Central memory CD8-positive, alpha-beta T cell (primary cell): ENCODE results near the gene C3orf22.
A peak's percentile ranks its signal among the peaks of the same experiment; 100 is the strongest.

Experiments
- ATAC-seq: fragments of 150-1000 bp; cut with Tn5 transposase; replicated peaks from 2 replicates; pipeline ENCODE4 v1.10.0; 2022; ENCODE audit warnings: mild to moderate bottlenecking, moderate FRiP score, moderate number of reproducible peaks; ENCODE audit not compliant: poor library complexity, severe bottlenecking; ENCODE audit errors: extremely low read depth
- DNase-seq, 2 donors: peaks; one replicate each; pipeline ENCODE4 v3.0.0; 2021; ENCODE audit warnings: low spot score in 2 of 2
- H3K27ac Mint-ChIP-seq: one replicate; pipeline ENCODE4 v1.8.0; 2022; ENCODE audit warnings: low read depth, mild to moderate bottlenecking, moderate library complexity, mixed read lengths
- H3K27me3 Mint-ChIP-seq: one replicate; pipeline ENCODE4 v1.8.0; 2022; ENCODE audit warnings: mixed read lengths
- H3K36me3 Mint-ChIP-seq: one replicate; pipeline ENCODE4 v1.8.0; 2022; ENCODE audit warnings: mild to moderate bottlenecking, moderate library complexity, mixed read lengths; ENCODE audit not compliant: insufficient read depth
- H3K4me1 Mint-ChIP-seq: one replicate; pipeline ENCODE4 v1.8.0; 2022; ENCODE audit warnings: mixed read lengths
- H3K4me3 Mint-ChIP-seq: one replicate; pipeline ENCODE4 v1.8.0; 2022; ENCODE audit warnings: mild to moderate bottlenecking, moderate library complexity, mixed read lengths
- H3K9me3 Mint-ChIP-seq: one replicate; pipeline ENCODE4 v1.8.0; 2022; ENCODE audit warnings: mixed read lengths

The C3orf22 gene

GRCh38 chr3:126573492-126574117, 14.9 kb upstream of the C3orf22 start:
- Mint-ChIP-seq H3K4me1 (no peaks in the 10 kb centered on the region), H3K9me3 (no peaks in the 10 kb centered on the region), H3K36me3 (no peaks in the 10 kb centered on the region), H3K4me3 (no peak overlapping the region), H3K27me3 (peaks cover 72% of the 10 kb centered on the region), H3K27ac (no peak overlapping the region)
- DNase-seq, result no peak
- no peak for ATAC-seq

- Mint-ChIP-seq H3K9me3 (no peaks in the 10 kb centered on the region), H3K4me3 (no peak overlapping the region), H3K4me1 (no peaks in the 10 kb centered on the region), H3K27ac (no peak overlapping the region), H3K27me3 (peaks cover 66% of the 10 kb centered on the region), H3K36me3 (no peaks in the 10 kb centered on the region)
- DNase-seq (no peak), ATAC-seq (no peak)
Measured at GRCh38 chr3:126571078-126571477, 12.3 kb upstream of the C3orf22 start.

GRCh38 chr3:126570103-126570541, 11.4 kb upstream of the C3orf22 start:
- no peaks in the 10 kb centered on the region for H3K9me3 Mint-ChIP-seq

GRCh38 chr3:126569390-126569975, 10.8 kb upstream of the C3orf22 start:
- peaks cover 62% of the 10 kb centered on the region for H3K27me3 Mint-ChIP-seq
- no peak overlapping the region for H3K27ac Mint-ChIP-seq
- no peaks in the 10 kb centered on the region for H3K9me3 Mint-ChIP-seq
- no peak for DNase-seq
- H3K4me3 Mint-ChIP-seq, result no peak overlapping the region
- H3K4me1 Mint-ChIP-seq, result no peaks in the 10 kb centered on the region
- peaks cover 2% of the 10 kb centered on the region for H3K36me3 Mint-ChIP-seq
- no peak for ATAC-seq

More at GRCh38 chr3:126570103-126570541, 11.4 kb upstream of the C3orf22 start:
- H3K36me3 Mint-ChIP-seq, result no peaks in the 10 kb centered on the region
- no peak overlapping the region for H3K27ac Mint-ChIP-seq
- H3K27me3 Mint-ChIP-seq, result peaks cover 66% of the 10 kb centered on the region
- DNase-seq (no peak), ATAC-seq (no peak)
- H3K4me1 Mint-ChIP-seq, result no peaks in the 10 kb centered on the region
- no peak overlapping the region for H3K4me3 Mint-ChIP-seq

- no peak overlapping the region for H3K4me3 Mint-ChIP-seq
- H3K9me3 Mint-ChIP-seq, result no peaks in the 10 kb centered on the region
- H3K4me1 Mint-ChIP-seq, result no peaks in the 10 kb centered on the region
- H3K27ac Mint-ChIP-seq, result no peak overlapping the region
- peaks cover 56% of the 10 kb centered on the region for H3K27me3 Mint-ChIP-seq
- peaks cover 2% of the 10 kb centered on the region for H3K36me3 Mint-ChIP-seq
- no peak for DNase-seq
- ATAC-seq, result no peak
Measured at GRCh38 chr3:126568776-126569342, 10.1 kb upstream of the C3orf22 start.

- peaks cover 3% of the 10 kb centered on the region for H3K9me3 Mint-ChIP-seq
- peaks cover 51% of the 10 kb centered on the region for H3K27me3 Mint-ChIP-seq
- H3K4me3 Mint-ChIP-seq, result no peak overlapping the region
- ATAC-seq (no peak), DNase-seq (no peak)
- H3K36me3 Mint-ChIP-seq, result peaks cover 2% of the 10 kb centered on the region
- H3K4me1 Mint-ChIP-seq, result no peaks in the 10 kb centered on the region
- H3K27ac Mint-ChIP-seq, result no peak overlapping the region
Measured at GRCh38 chr3:126567696-126568438, 9.1 kb upstream of the C3orf22 start.

- Mint-ChIP-seq H3K4me3 (no peak overlapping the region), H3K36me3 (peaks cover 3% of the 10 kb centered on the region), H3K27ac (no peak overlapping the region), H3K9me3 (peaks cover 6% of the 10 kb centered on the region), H3K4me1 (no peaks in the 10 kb centered on the region), H3K27me3 (peaks cover 43% of the 10 kb centered on the region)
- ATAC-seq, result no peak
- no peak for DNase-seq
Measured at GRCh38 chr3:126562737-126563276, 4.1 kb upstream of the C3orf22 start.

GRCh38 chr3:126557761-126558160, 971 bp downstream of the C3orf22 start:
- H3K9me3 Mint-ChIP-seq, result peaks cover 1% of the 10 kb centered on the region

GRCh38 chr3:126557415-126557745, 1.4 kb downstream of the C3orf22 start:
- DNase-seq, result no peak
- H3K27ac Mint-ChIP-seq, result no peak overlapping the region
- H3K9me3 Mint-ChIP-seq, result no peaks in the 10 kb centered on the region
- H3K36me3 Mint-ChIP-seq, result peaks cover 2% of the 10 kb centered on the region
- H3K4me3 Mint-ChIP-seq, result no peak overlapping the region
- H3K27me3 Mint-ChIP-seq, result peaks cover 11% of the 10 kb centered on the region
- no peaks in the 10 kb centered on the region for H3K4me1 Mint-ChIP-seq
- no peak for ATAC-seq

More at GRCh38 chr3:126557761-126558160, 971 bp downstream of the C3orf22 start:
- ATAC-seq (no peak), DNase-seq (no peak)
- H3K27ac Mint-ChIP-seq, result no peak overlapping the region
- peaks cover 2% of the 10 kb centered on the region for H3K36me3 Mint-ChIP-seq
- no peak overlapping the region for H3K4me3 Mint-ChIP-seq
- no peaks in the 10 kb centered on the region for H3K4me1 Mint-ChIP-seq
- H3K27me3 Mint-ChIP-seq, result peaks cover 15% of the 10 kb centered on the region

GRCh38 chr3:126556637-126557414, 1.9 kb downstream of the C3orf22 start:
- Mint-ChIP-seq H3K4me1 (no peaks in the 10 kb centered on the region), H3K27ac (no peak overlapping the region), H3K36me3 (peaks cover 2% of the 10 kb centered on the region), H3K27me3 (peaks cover 5% of the 10 kb centered on the region), H3K9me3 (no peaks in the 10 kb centered on the region), H3K4me3 (no peak overlapping the region)
- DNase-seq (peak in 1 of 2 donors; percentile 7), ATAC-seq (no peak)

GRCh38 chr3:126555795-126556636, 2.7 kb downstream of the C3orf22 start:
- Mint-ChIP-seq H3K27ac (no peak overlapping the region), H3K4me1 (no peaks in the 10 kb centered on the region)

More at GRCh38 chr3:126555795-126556636, 2.7 kb downstream of the C3orf22 start:
- peaks cover 2% of the 10 kb centered on the region for H3K36me3 Mint-ChIP-seq
- H3K4me3 Mint-ChIP-seq, result no peak overlapping the region
- no peaks in the 10 kb centered on the region for H3K9me3 Mint-ChIP-seq
- no peak for ATAC-seq
- peaks cover 4% of the 10 kb centered on the region for H3K27me3 Mint-ChIP-seq
- DNase-seq, result peak in 1 of 2 donors; percentile 8
